SK-N-SH (cell line): ENCODE results near the gene FAM20A. TPM values are rescaled to one million over a fixed set of nuclear protein-coding genes. Genes with fewer than 3 reads are reported as not detected.

ENCODE experiments used
- CTCF ChIA-PET: fragments of 300-600, 350-600 bp; formaldehyde crosslinking; extraction: SDS; loops from one replicate; lab custom pipeline; 2021; lab: Yijun Ruan, JAX
- POLR2A ChIA-PET: fragments of 350-600 bp; sonication (Branson Sonifier 250); formaldehyde crosslinking; extraction: SDS; loops from one replicate; lab custom pipeline; 2020; ENCODE audit warnings: antibody characterized with exemption, inconsistent platforms; lab: Yijun Ruan, JAX
- DNase-seq: peaks from one replicate; pipeline ENCODE4 v3.0.0; 2012
- H2AFZ ChIP-seq: fragments of 200-600 bp; sonication (generic); 2 replicates; pipeline ENCODE4 v1.8.1; 2016; ENCODE audit warnings: antibody characterized with exemption, mild to moderate bottlenecking, low read depth
- H3F3A ChIP-seq: fragments of 200-600 bp; sonication (generic); replicated peaks from 2 replicates; pipeline ENCODE3; 2016; ENCODE audit warnings: antibody characterized with exemption, mild to moderate bottlenecking; ENCODE audit not compliant: insufficient read depth
- H3K27ac ChIP-seq, 2 experiments: fragments of 200-500 bp in 1 of 2; fragments of 200-600 bp in 1 of 2; sonication (Bioruptor generic) in 1 of 2; sonication (generic), shearing (Covaris generic) in 1 of 2; 2 replicates each; pipeline versions ENCODE4 v1.5.1 to v1.6.1; 2014 to 2016; ENCODE audit warnings: low read depth in 2 of 2, inconsistent platforms in 1 of 2, low read length in 1 of 2, mild to moderate bottlenecking in 1 of 2, mixed read lengths in 1 of 2
- H3K27me3 ChIP-seq: fragments of 200-600 bp; sonication (generic), shearing (Covaris generic); 2 replicates; pipeline ENCODE4 v1.6.1; 2016; ENCODE audit warnings: mixed run types; ENCODE audit not compliant: insufficient read depth
- H3K36me3 ChIP-seq, 2 experiments: fragments of 200-500 bp in 1 of 2; fragments of 200-600 bp in 1 of 2; sonication (Bioruptor generic) in 1 of 2; sonication (generic) in 1 of 2; replicated peaks in 1 of 2; 2 replicates each; pipeline versions ENCODE3 to v1.5.1; 2014 to 2016; ENCODE audit warnings: low read length in 1 of 2, mild to moderate bottlenecking in 1 of 2; ENCODE audit not compliant: insufficient read depth in 2 of 2, control insufficient read depth in 1 of 2
- H3K4me1 ChIP-seq, 2 experiments: fragments of 200-500 bp in 1 of 2; fragments of 200-600 bp in 1 of 2; sonication (Bioruptor generic) in 1 of 2; sonication (generic), shearing (Covaris generic) in 1 of 2; 2 replicates each; pipeline versions ENCODE4 v1.5.1 to v1.6.1; 2014 to 2016; ENCODE audit warnings: low read depth in 1 of 2, low read length in 1 of 2, mixed run types in 1 of 2; ENCODE audit not compliant: insufficient read depth in 2 of 2, control insufficient read depth in 1 of 2
- H3K4me2 ChIP-seq: fragments of 200-600 bp; sonication (generic), shearing (Covaris generic); 2 replicates; pipeline ENCODE4 v1.6.1; 2017; ENCODE audit warnings: mixed run types
- H3K4me3 ChIP-seq, 2 experiments: fragments of 200-500 bp in 1 of 2; fragments of 200-600 bp in 1 of 2; sonication (Bioruptor generic) in 1 of 2; sonication (generic), shearing (Covaris generic) in 1 of 2; 2 replicates each; pipeline versions ENCODE4 v1.5.1 to v1.8.1; 2014 to 2016; ENCODE audit warnings: low read depth in 2 of 2, inconsistent platforms in 1 of 2, low read length in 1 of 2, mild to moderate bottlenecking in 1 of 2, mixed read lengths in 1 of 2, moderate library complexity in 1 of 2
- H3K79me2 ChIP-seq: fragments of 200-600 bp; sonication (generic); 2 replicates; pipeline ENCODE4 v1.8.1; 2017; ENCODE audit warnings: mild to moderate bottlenecking; ENCODE audit not compliant: insufficient read depth
- H3K9ac ChIP-seq: fragments of 200-600 bp; sonication (generic); 2 replicates; pipeline ENCODE4 v1.6.1; 2017; ENCODE audit warnings: mixed run types
- H3K9me2 ChIP-seq: fragments of 200-600 bp; sonication (generic); 2 replicates; pipeline ENCODE4 v1.6.1; 2017; ENCODE audit warnings: mixed run types
- H3K9me3 ChIP-seq: fragments of 200-600 bp; sonication (generic); 2 replicates; pipeline ENCODE4 v1.6.1; 2017; ENCODE audit warnings: mixed run types, mild to moderate bottlenecking, moderate library complexity
- H4K20me1 ChIP-seq: fragments of 200-600 bp; sonication (generic); 2 replicates; pipeline ENCODE4 v1.6.1; 2017; ENCODE audit warnings: mild to moderate bottlenecking, mixed run types; ENCODE audit not compliant: insufficient read depth
- CHD2 ChIP-seq: fragments of 150-350 bp; IDR thresholded peaks from 2 replicates; pipeline ENCODE4 v1.6.1; 2018; ENCODE audit warnings: low read length; ENCODE audit not compliant: partially characterized antibody
- CTCF ChIP-seq: fragments of 200-600 bp; sonication (generic); IDR thresholded peaks from 2 replicates; pipeline ENCODE4 v1.6.1; 2017; ENCODE audit warnings: antibody characterized with exemption, mild to moderate bottlenecking, moderate library complexity
- FOSL2 ChIP-seq: IDR thresholded peaks from 2 replicates; pipeline ENCODE4 v1.4.0; 2012; ENCODE audit warnings: low read depth, mild to moderate bottlenecking, moderate library complexity, borderline replicate concordance
- FOXJ3 ChIP-seq: sonication (generic); formaldehyde crosslinking; IDR thresholded peaks from 2 replicates; pipeline ENCODE4 v1.5.1; 2020; ENCODE audit warnings: mild to moderate bottlenecking, missing genetic modification reagents
- FOXM1 ChIP-seq: IDR thresholded peaks from 2 replicates; pipeline ENCODE4 v1.4.0; 2012; ENCODE audit warnings: low read depth, mild to moderate bottlenecking
- GATA2 ChIP-seq: sonication (generic); formaldehyde crosslinking; IDR thresholded peaks from 2 replicates; pipeline ENCODE4 v1.5.0; 2020; ENCODE audit warnings: mild to moderate bottlenecking, missing genetic modification reagents
- MEF2A ChIP-seq: IDR thresholded peaks from 2 replicates; pipeline ENCODE4 v1.4.0; 2012; ENCODE audit warnings: low read depth, borderline replicate concordance
- MXI1 ChIP-seq: IDR thresholded peaks from 2 replicates; pipeline ENCODE4 v1.6.1; 2012; ENCODE audit warnings: mild to moderate bottlenecking, low read depth, low read length, improper control_type of control experiment
- NRF1 ChIP-seq: IDR thresholded peaks from 2 replicates; pipeline ENCODE4 v1.6.1; 2012; ENCODE audit warnings: low read depth, mild to moderate bottlenecking, low read length
- POLR2AphosphoS5 ChIP-seq: IDR thresholded peaks from 2 replicates; pipeline ENCODE4 v1.6.1; 2012; ENCODE audit warnings: low read depth, low read length
- RCOR1 ChIP-seq: fragments of 150-350 bp; IDR thresholded peaks from 2 replicates; pipeline ENCODE4 v1.6.1; 2017; ENCODE audit warnings: antibody characterized with exemption, low read length
- RXRA ChIP-seq: IDR thresholded peaks from 2 replicates; pipeline ENCODE4 v1.4.0; 2012; ENCODE audit warnings: low read depth, mild to moderate bottlenecking, borderline replicate concordance
- SMC3 ChIP-seq: IDR thresholded peaks from 2 replicates; pipeline ENCODE4 v1.6.1; 2012; ENCODE audit warnings: low read depth, low read length, improper control_type of control experiment
- TCF12 ChIP-seq: IDR thresholded peaks from 2 replicates; pipeline ENCODE4 v1.4.0; 2012
- TEAD4 ChIP-seq: IDR thresholded peaks from 2 replicates; pipeline ENCODE4 v1.4.0; 2012; ENCODE audit warnings: mild to moderate bottlenecking, borderline replicate concordance; ENCODE audit not compliant: insufficient read depth
- USF1 ChIP-seq: IDR thresholded peaks from 2 replicates; pipeline ENCODE4 v1.4.0; 2012; ENCODE audit warnings: low read depth, borderline replicate concordance
- YY1 ChIP-seq: IDR thresholded peaks from 2 replicates; pipeline ENCODE4 v1.4.0; 2012; ENCODE audit warnings: low read depth, mild to moderate bottlenecking
- ZBTB33 ChIP-seq: IDR thresholded peaks from 2 replicates; pipeline ENCODE4 v1.4.0; 2012; ENCODE audit warnings: low read depth, borderline replicate concordance
- WGBS: methylation state at CpG from one replicate; pipeline ENCODE4 v1.1.6; 2017; ENCODE audit warnings: low lambda C conversion rate; 5-methylcytosine and 5-hydroxymethylcytosine counted together
- polyA plus RNA-seq, 3 experiments: library from polyadenylated mRNA; depleted of rRNA; stranded (reverse); fragments of >200 nt; gene quantifications; 2 replicates each; pipeline ENCODE4 v1.2.3, GENCODE V29; 2012

Gene FAM20A
- polyA plus RNA-seq, 1 of the 3 experiments (the other 2 are of a cell fraction): not detected

GRCh38 chr17:68589086-68589485 is 12.1 kb downstream of the FAM20A start:
- no peaks in the 10 kb centered on the region for H3K9me3 ChIP-seq
- no peak for DNase-seq
- no peaks in the 10 kb centered on the region; the same call in 1 of the 2 replicates for H3K27me3 ChIP-seq
- no peak overlapping the region for H3K4me2 ChIP-seq
- no peak overlapping the region for H3K9ac ChIP-seq
- TF ChIP-seq NRF1 (no peak), YY1 (no peak), RCOR1 (no peak), ZBTB33 (no peak), FOXJ3 (no peak), MXI1 (no peak), TCF12 (no peak), GATA2 (CRISPR knock-in tag) (no peak), POLR2AphosphoS5 (no peak), CTCF (no peak), USF1 (no peak), MEF2A (no peak)
- H4K20me1 ChIP-seq: no peaks in the 10 kb centered on the region
- POLR2A ChIA-PET: no interaction called here
- H2AFZ ChIP-seq: no peak overlapping the region
- H3K4me1 ChIP-seq: peaks cover 0 to 5% of the 10 kb centered on the region in 2 experiments; a peak in 1 of 4 replicates
- 10% methylated on average over 3 of the region's 3 CpGs for WGBS
- no peak overlapping the region for H3K27ac ChIP-seq
- H3K79me2 ChIP-seq: no peaks in the 10 kb centered on the region
- H3F3A ChIP-seq: no peaks in the 10 kb centered on the region
- CTCF ChIA-PET: interaction anchor here (0.7 kb wide), 1 partner anchor 12 kb away, joined by 3 read pairs; the partner anchor contains the start of gene FAM20A
- no peaks in the 10 kb centered on the region for H3K9me2 ChIP-seq
- no peaks in the 10 kb centered on the region for H3K36me3 ChIP-seq
- no peak overlapping the region for H3K4me3 ChIP-seq

GRCh38 chr17:68588362-68588761 is 12.8 kb downstream of the FAM20A start:
- H3K4me3 ChIP-seq: no peak overlapping the region
- H3K9ac ChIP-seq: no peak overlapping the region
- no peaks in the 10 kb centered on the region for H3K79me2 ChIP-seq
- no peaks in the 10 kb centered on the region for H3K9me3 ChIP-seq
- no peaks in the 10 kb centered on the region for H3F3A ChIP-seq
- no peaks in the 10 kb centered on the region for H3K9me2 ChIP-seq
- ChIA-PET POLR2A (no interaction called here), CTCF (interaction anchor here (1.3 kb wide), 1 partner anchor 26 kb away, joined by 4 read pairs; no protein-coding TSS in a partner anchor)
- H3K4me2 ChIP-seq: no peak overlapping the region
- H3K27ac ChIP-seq: no peak overlapping the region
- no peak for DNase-seq
- TF ChIP-seq FOXM1 (no peak), NRF1 (no peak), MXI1 (no peak), POLR2AphosphoS5 (no peak), TEAD4 (no peak), CHD2 (no peak), FOSL2 (no peak), SMC3 (no peak), RCOR1 (no peak), RXRA (no peak), MEF2A (no peak), ZBTB33 (no peak)
- H2AFZ ChIP-seq: no peak overlapping the region
- H4K20me1 ChIP-seq: no peaks in the 10 kb centered on the region
- H3K27me3 ChIP-seq: no peaks in the 10 kb centered on the region; the same call in 1 of the 2 replicates
- no peaks in the 10 kb centered on the region for H3K36me3 ChIP-seq
- H3K4me1 ChIP-seq: peaks cover 0 to 3% of the 10 kb centered on the region in 2 experiments; a peak in 1 of 4 replicates
- WGBS: 0% methylated on average over 1 of the region's 1 CpG
